Uterus (tissue), 2 donors: ENCODE measurements around the gene TBC1D2B.

ENCODE experiments used
- POLR2A ChIP-seq, 2 donors: fragments of 450-650 bp; IDR thresholded peaks; one replicate each; pipeline ENCODE4 v1.6.1; 2016; ENCODE audit warnings: antibody characterized with exemption in 2 of 2, mild to moderate bottlenecking in 1 of 2, moderate library complexity in 1 of 2
- TF ChIP-seq, protein P1 (sequence below), 4 experiments: fragments of 200-600 bp in 2 of 4; fragments of 450-650 bp in 2 of 4; sonication (generic) in 2 of 4; IDR thresholded peaks; one replicate each; pipeline ENCODE4 v1.5.1; 2016 to 2019; ENCODE audit warnings: antibody characterized with exemption in 4 of 4, mild to moderate bottlenecking in 2 of 4, moderate library complexity in 1 of 4

DNA sequence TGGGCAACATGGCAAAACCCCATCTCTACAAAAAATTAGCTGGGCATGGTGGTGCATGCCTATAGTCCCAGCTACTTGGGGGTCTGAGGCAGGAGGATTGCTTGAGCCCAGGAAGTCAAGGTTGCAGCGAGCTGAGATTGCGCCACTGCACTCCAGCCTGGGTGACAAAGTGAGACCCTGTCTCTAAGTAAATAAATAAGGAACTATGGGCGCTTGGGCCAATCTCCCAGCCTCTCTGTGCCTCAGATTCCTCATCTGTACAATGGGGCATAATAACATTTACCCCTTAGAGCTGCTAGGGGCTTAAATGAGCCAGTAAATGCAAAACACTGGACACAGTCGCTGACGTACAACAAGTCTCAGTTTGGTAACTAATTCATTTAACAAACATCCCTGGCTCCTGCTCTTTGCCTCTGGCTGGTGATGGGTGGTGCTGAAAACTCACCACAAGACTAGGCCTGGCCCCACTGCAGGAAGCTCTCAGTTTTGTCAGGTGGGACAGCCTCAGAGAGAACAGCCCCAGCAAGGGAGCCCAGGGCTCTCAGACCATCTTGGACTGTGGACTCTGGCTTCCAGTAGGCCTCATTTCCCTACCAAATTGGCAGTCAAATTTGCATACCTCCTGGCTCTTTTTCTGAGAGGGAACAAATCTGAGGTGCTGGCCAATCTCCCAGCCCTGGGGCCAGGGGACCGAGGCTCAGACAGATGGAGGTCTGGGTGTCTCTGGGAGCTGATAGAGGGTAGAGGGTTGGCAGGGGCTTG lies 6.4 kb upstream of the TBC1D2B start:
- TF ChIP-seq, protein P1, sequence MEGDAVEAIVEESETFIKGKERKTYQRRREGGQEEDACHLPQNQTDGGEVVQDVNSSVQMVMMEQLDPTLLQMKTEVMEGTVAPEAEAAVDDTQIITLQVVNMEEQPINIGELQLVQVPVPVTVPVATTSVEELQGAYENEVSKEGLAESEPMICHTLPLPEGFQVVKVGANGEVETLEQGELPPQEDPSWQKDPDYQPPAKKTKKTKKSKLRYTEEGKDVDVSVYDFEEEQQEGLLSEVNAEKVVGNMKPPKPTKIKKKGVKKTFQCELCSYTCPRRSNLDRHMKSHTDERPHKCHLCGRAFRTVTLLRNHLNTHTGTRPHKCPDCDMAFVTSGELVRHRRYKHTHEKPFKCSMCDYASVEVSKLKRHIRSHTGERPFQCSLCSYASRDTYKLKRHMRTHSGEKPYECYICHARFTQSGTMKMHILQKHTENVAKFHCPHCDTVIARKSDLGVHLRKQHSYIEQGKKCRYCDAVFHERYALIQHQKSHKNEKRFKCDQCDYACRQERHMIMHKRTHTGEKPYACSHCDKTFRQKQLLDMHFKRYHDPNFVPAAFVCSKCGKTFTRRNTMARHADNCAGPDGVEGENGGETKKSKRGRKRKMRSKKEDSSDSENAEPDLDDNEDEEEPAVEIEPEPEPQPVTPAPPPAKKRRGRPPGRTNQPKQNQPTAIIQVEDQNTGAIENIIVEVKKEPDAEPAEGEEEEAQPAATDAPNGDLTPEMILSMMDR (IDR thresholded peaks at IDR 0.05): no peak
- TF ChIP-seq POLR2A (IDR thresholded peaks at IDR 0.05): no peak
